ENCODE measurements around the gene GRB2. TPM values are rescaled to one million over a fixed set of nuclear protein-coding genes. Genes with fewer than 3 reads are reported as not detected.

GRB2 gene
- total and polyA plus RNA-seq, 2 of the 8 experiments (the other 6 are each of a cell fraction or from before 2014, with no cell fraction given): 44.2 to 101 TPM

DNA sequence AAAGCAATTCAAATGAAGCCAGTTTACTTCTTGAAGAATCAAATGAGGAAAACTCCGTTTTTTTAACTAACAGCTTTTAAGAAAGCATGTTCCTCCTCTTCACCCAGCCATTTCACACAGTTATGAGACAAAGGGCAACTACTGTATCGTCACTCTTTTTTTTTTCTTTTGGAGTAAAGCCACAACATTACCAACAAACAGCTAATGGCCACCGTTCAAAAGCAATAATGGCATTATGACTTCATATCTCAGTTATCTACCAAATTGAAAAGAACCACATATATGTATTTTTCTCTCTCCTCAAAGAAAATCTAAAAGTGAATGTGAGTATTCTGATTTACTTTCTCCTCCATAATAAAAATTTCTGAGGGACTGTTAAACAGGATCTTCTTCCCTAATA is 14.5 kb downstream of the GRB2 start:
- no peak overlapping the region for H4K8ac ChIP-seq (ENCODE audit: extremely low read depth, insufficient read depth, low read length)
- peaks cover 4% of the 10 kb centered on the region; the same call in 1 of the 2 replicates for H3K79me1 ChIP-seq (ENCODE audit: low read depth, low read length)
- ChIA-PET POLR2A (ENCODE audit: partially characterized antibody) (interaction anchor here (1.0 kb wide), 1 partner anchor 101 kb away, joined by 6 read pairs; the partner anchor contains the start of gene SLC25A19), CTCF (ENCODE audit: partially characterized antibody) (interaction anchor here (1.2 to 2.2 kb wide), 3 partner anchors 68 to 151 kb away, joined by 3 to 7 read pairs (median 5); partner anchors contain the start of gene SLC25A19)
- no peak overlapping the region for H4K91ac ChIP-seq (replicated peaks; ENCODE audit: insufficient read length, low read length)
- H2BK15ac ChIP-seq (ENCODE audit: low read length): no peak overlapping the region
- H2AFZ ChIP-seq (ENCODE audit: low read length): no peak overlapping the region
- H4K5ac ChIP-seq (ENCODE audit: insufficient read length, low read depth, low read length): no peak overlapping the region
- no peak overlapping the region for H3K23ac ChIP-seq (ENCODE audit: insufficient read length)
- H3K79me2 ChIP-seq (ENCODE audit: control insufficient read depth in 1 of 2, insufficient read depth in 2 of 2, low read length in 2 of 2): peaks cover 19 to 91% of the 10 kb centered on the region in 2 experiments
- peaks cover 11% of the 10 kb centered on the region for H3K23me2 ChIP-seq (ENCODE audit: low read depth, low read length)
- H3K9me3 ChIP-seq (ENCODE audit: insufficient read depth in 2 of 2, low read depth in 1 of 2, low read length in 1 of 2): no peaks in the 10 kb centered on the region
- H3K4me2 ChIP-seq (ENCODE audit: insufficient read depth in 1 of 2, low read depth in 2 of 2, low read length in 2 of 2): no peak overlapping the region
- H3K4me3 ChIP-seq (ENCODE audit: extremely low read depth in 1 of 4, insufficient read depth in 2 of 4, low read depth in 3 of 4, low read length in 4 of 4): no peak overlapping the region
- no peak overlapping the region for H2BK20ac ChIP-seq (ENCODE audit: low read length)
- no peak overlapping the region for H3K4ac ChIP-seq (replicated peaks; ENCODE audit: insufficient read length, low read depth, low read length)
- no peak overlapping the region for H3K14ac ChIP-seq (ENCODE audit: insufficient read length)
- H4K20me1 ChIP-seq (replicated peaks in 1 of 2; ENCODE audit: control insufficient read depth in 1 of 2, insufficient read depth in 2 of 2, low read length in 2 of 2): peaks cover 3 to 4% of the 10 kb centered on the region in 2 experiments
- TF ChIP-seq ASH2L (IDR thresholded peaks at IDR 0.05; ENCODE audit: low read length) (no peak), SIX5 (IDR thresholded peaks at IDR 0.05; ENCODE audit: low read depth, low read length) (no peak), BCL11A (IDR thresholded peaks at IDR 0.05; ENCODE audit: low read depth in 2 of 2, low read length in 2 of 2) (no peak), SIN3A (conservative IDR thresholded peaks at IDR 0.05 in 1 of 2, IDR thresholded peaks at IDR 0.05 in 1 of 2; ENCODE audit: low read depth in 1 of 2, low read length in 2 of 2) (no peak), BRCA1 (IDR thresholded peaks at IDR 0.05; ENCODE audit: low read depth, low read length) (no peak), POLR2A (IDR thresholded peaks at IDR 0.05; ENCODE audit: control extremely low read depth in 1 of 2, low read depth in 2 of 2, low read length in 2 of 2) (no peak)
- TF ChIP-seq, protein P1, sequence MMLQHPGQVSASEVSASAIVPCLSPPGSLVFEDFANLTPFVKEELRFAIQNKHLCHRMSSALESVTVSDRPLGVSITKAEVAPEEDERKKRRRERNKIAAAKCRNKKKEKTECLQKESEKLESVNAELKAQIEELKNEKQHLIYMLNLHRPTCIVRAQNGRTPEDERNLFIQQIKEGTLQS (IDR thresholded peaks at IDR 0.05; ENCODE audit: insufficient read depth, low read depth, low read length): no peak
- no peak overlapping the region for H3K18ac ChIP-seq (ENCODE audit: extremely low read depth, low read length)
- H3K36me3 ChIP-seq (ENCODE audit: control insufficient read depth in 2 of 4, insufficient read depth in 4 of 4, low read length in 3 of 4): peaks cover 0 to 11% (median 0%) of the 10 kb centered on the region in 4 experiments; a peak in 2 of 8 replicates
- H3K4me1 ChIP-seq (replicated peaks in 1 of 4; ENCODE audit: control insufficient read depth in 3 of 4, insufficient read depth in 4 of 4, low read length in 3 of 4): peaks cover 0 to 4% (median 0%) of the 10 kb centered on the region in 4 experiments; a peak in 1 of 7 replicates
- H3K56ac ChIP-seq (replicated peaks; ENCODE audit: insufficient read length, low read depth, low read length): no peak overlapping the region
- H2AK5ac ChIP-seq (ENCODE audit: low read depth, low read length): no peak overlapping the region
- FAIRE-seq (no peak), DNase-seq (ENCODE audit: low read depth in 1 of 2, low spot score in 2 of 2) (no peak)
- no peak overlapping the region for H3K27ac ChIP-seq (ENCODE audit: low read depth, low read length)
- H2BK12ac ChIP-seq (ENCODE audit: low read depth, low read length): no peak overlapping the region
- H3K27me3 ChIP-seq (replicated peaks in 1 of 4; ENCODE audit: control insufficient read depth in 3 of 4, extremely low read depth in 1 of 4, insufficient read depth in 3 of 4, low read length in 3 of 4): no peaks in the 10 kb centered on the region
- 85% methylated on average over 3 of the region's 3 CpGs; no CpG with 5 or more reads in 1 of the 2 experiments for WGBS, 2 experiments (ENCODE audit: extremely low coverage in 1 of 2, insufficient coverage in 1 of 2, insufficient read length in 1 of 2, insufficient replicate concordance in 2 of 2, low coverage in 1 of 2, low lambda C conversion rate in 2 of 2, missing lambda C conversion rate in 1 of 2)
- H2BK5ac ChIP-seq (ENCODE audit: low read depth, low read length): no peak overlapping the region
- no peak overlapping the region for H2BK120ac ChIP-seq (replicated peaks; ENCODE audit: low read depth, low read length)
- no peak overlapping the region for H3K9ac ChIP-seq (replicated peaks in 1 of 4; ENCODE audit: extremely low read depth in 1 of 4, low read depth in 3 of 4, low read length in 3 of 4)

Measured in H1 (cell line).